NCI-H1436 (cell line): Measurements from ENCODE around the gene METTL13.

ENCODE experiments used
- DNase-seq: peaks from one replicate; lab custom pipeline; 2025; lab: John Stamatoyannopoulos, UW

The METTL13 gene

GRCh38 chr1:171803045-171803444, 21.6 kb downstream of the METTL13 start:
- DNase-seq = no peak

GRCh38 chr1:171803461-171804022, 22.1 kb downstream of the METTL13 start:
- DNase-seq = no peak

- no peak for DNase-seq
These were observed 24.1 kb downstream of the METTL13 start for GRCh38 chr1:171805395-171806115.

- DNase-seq = no peak
These were observed 26.1 kb downstream of the METTL13 start for GRCh38 chr1:171807556-171807955.

GRCh38 chr1:171809834-171810233, 28.4 kb downstream of the METTL13 start:
- no peak for DNase-seq

GRCh38 chr1:171811672-171812071, 30.2 kb downstream of the METTL13 start:
- no peak for DNase-seq

- no peak for DNase-seq
These were observed 33.2 kb downstream of the METTL13 start for GRCh38 chr1:171814692-171815091.

- DNase-seq = no peak
These were observed 34.9 kb downstream of the METTL13 start for GRCh38 chr1:171816300-171816901.

- no peak for DNase-seq
These were observed 36.2 kb downstream of the METTL13 start for GRCh38 chr1:171817511-171818265.

- no peak for DNase-seq
These were observed 38.5 kb downstream of the METTL13 start for GRCh38 chr1:171819946-171820345.

GRCh38 chr1:171826973-171827372, 45.5 kb downstream of the METTL13 start:
- DNase-seq = no peak

GRCh38 chr1:171828794-171829193, 47.3 kb downstream of the METTL13 start:
- DNase-seq = no peak

GRCh38 chr1:171833091-171833825, 51.8 kb downstream of the METTL13 start:
- no peak for DNase-seq

- DNase-seq = no peak
These were observed 53.4 kb downstream of the METTL13 start for GRCh38 chr1:171834821-171835220.

GRCh38 chr1:171835891-171836290, 54.4 kb downstream of the METTL13 start:
- DNase-seq = no peak

- peak; percentile 43 for DNase-seq
These were observed 59.8 kb downstream of the METTL13 start, which contains the start of gene DNM3 for GRCh38 chr1:171841050-171841910. Gene DNM3 (plus strand): TSS chr1:171841498. CDS start chr1:171841657, 159 bp downstream.

GRCh38 chr1:171841931-171842761, 60.7 kb downstream of the METTL13 start:
- DNase-seq = no peak

GRCh38 chr1:171844381-171844780, 62.9 kb downstream of the METTL13 start:
- DNase-seq = no peak

GRCh38 chr1:171845998-171846397, 64.5 kb downstream of the METTL13 start:
- no peak for DNase-seq
